Non-pigmented ciliary epithelial cell (primary cell): Measurements from ENCODE around the gene ARID5B.

Source experiments
- DNase-seq: peaks from one replicate; pipeline ENCODE4 v3.0.0-alpha.2; 2010; ENCODE audit warnings: low read depth

Gene ARID5B

GRCh38 chr10:61905837-61906561 is 4.5 kb downstream of the ARID5B start:
- DNase-seq = no peak

GRCh38 chr10:61906562-61906901 is 5.0 kb downstream of the ARID5B start:
- DNase-seq = no peak

DNA sequence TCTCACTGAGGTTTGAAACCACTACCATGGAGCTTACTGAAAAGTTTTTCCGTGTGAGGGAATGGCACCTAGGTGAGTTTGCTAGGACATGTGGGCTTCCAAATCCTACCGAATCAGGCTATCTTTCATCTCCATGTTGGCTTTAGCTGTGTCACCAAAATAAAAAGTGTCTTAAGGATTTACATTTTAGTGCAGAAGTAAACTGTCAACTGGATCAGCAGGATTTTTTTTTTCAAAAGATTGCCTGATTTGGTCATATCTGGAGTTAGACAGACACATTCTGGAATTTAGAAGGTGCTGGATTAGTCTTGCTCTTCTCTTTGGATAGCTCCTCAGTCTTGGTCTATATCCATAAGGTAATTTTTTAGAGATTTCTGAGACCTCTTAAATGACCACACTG is 5.5 kb downstream of the ARID5B start:
- no peak for DNase-seq

DNA sequence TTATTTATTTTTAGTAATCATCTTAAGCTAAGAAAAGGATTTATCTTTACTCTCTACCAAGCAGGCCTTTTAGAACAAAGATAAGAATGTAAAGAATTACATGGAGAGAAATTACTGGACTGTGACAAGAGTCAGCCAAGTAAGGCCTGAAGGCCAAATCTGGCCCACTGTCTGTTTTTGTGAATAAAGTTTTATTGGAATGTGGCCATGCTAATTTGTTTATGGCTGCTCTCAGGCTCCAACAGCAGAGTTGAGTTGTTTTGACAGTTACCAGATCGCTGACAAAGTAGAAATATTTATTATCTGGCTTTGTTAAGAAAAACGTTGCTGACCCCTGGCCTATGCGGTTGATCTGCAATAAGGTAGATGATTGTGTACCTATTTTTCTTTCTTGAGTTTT is 6.1 kb downstream of the ARID5B start:
- DNase-seq = no peak

DNA sequence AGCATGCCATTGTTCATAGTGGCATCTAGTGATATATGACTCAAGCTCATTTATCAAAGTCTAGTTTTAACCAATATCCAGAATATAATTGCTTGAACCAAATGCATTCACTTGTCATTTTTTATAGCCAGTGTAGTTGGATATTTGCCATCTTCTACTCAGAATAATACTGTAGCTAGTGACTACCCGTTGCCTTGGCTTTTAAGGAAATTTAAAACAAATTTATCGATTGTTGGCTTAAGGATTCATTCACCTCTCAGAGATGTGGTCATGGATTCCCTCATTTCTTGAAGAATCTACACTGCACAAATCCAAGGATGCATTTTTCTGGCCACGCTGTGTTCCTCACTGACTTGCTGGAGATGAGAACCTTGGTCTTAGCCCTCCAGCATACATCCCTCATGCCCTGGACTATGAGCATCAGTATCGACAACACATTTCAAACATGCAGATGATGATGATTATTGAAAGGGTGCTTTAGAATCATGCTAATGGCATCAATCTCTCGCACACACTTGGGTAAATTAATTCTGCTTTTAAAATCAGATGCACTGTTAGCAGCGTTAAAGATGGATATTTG is 8.8 kb downstream of the ARID5B start:
- DNase-seq = no peak

DNA sequence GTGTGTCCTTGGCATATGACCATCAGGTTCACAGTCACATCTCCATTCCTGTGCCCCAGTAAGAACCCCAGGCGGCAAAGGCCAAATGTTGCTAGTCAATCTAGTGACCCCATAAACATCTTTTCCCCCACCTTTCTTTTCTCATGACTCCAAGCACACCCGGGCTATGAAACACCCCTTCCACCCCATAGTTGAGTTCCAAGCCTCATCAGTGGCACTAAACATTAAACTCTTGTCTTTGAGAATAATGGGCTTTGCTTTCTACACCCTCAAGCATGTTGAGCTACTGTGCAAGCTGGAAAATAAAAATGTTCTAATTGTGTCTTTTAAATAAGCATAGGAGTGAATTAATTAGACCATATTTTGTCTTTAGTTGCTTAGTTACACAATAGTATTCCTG is 9.4 kb downstream of the ARID5B start:
- DNase-seq = no peak

- no peak for DNase-seq
Observed at GRCh38 chr10:61911425-61911824, 9.9 kb downstream of the ARID5B start.

DNA sequence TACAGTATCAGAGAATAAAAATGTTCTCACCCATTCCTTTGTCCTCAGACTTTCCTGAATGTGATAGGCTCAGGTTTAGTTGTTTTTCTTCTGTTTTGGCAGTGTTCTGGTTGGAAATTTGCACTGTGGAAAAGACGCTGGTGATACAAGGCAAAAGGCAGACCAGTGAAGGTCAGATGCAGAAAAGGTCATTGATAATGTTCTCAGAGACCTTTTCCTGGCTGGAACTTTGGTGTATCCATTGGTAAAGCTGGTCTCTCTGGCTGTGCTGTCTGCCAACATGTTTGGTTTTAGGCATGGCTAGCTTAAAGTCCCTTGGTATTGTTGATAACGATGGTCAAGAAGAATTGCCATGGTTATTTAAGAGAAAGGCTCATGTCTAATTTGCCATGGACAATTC is 11.5 kb downstream of the ARID5B start:
- DNase-seq = no peak

GRCh38 chr10:61918140-61918539 is 16.6 kb downstream of the ARID5B start:
- DNase-seq = no peak

- no peak for DNase-seq
Observed at GRCh38 chr10:61918989-61919388, 17.5 kb downstream of the ARID5B start.

- DNase-seq = no peak
Observed at GRCh38 chr10:61919646-61920215, 18.2 kb downstream of the ARID5B start.

DNA sequence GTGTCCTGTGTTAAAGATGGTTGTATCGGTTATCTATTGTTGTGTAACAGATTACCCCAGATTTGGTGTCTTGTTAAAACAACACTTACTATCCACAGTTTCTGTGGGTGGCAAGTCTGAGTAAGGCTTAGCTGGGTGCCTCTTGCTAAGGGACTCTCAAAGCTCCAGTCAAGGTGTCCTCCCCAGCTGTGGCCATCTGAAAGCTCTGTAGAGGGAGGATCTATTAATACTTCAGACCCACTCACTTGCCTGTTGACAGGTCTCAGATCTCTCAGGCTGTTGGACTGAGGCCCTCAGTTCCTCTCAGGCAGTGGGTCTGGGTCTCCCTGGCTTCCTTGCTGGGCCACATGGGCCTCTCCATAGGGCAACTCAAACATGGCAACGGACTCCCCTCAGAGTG is 19.6 kb downstream of the ARID5B start:
- DNase-seq = no peak

- no peak for DNase-seq
Observed at GRCh38 chr10:61923210-61923949, 21.9 kb downstream of the ARID5B start.

- DNase-seq = no peak
Observed at GRCh38 chr10:61923950-61924274, 22.4 kb downstream of the ARID5B start.

- DNase-seq = no peak
Observed at GRCh38 chr10:61929555-61929954, 28.1 kb downstream of the ARID5B start.

- no peak for DNase-seq
Observed at GRCh38 chr10:61931620-61932332, 30.3 kb downstream of the ARID5B start.

DNA sequence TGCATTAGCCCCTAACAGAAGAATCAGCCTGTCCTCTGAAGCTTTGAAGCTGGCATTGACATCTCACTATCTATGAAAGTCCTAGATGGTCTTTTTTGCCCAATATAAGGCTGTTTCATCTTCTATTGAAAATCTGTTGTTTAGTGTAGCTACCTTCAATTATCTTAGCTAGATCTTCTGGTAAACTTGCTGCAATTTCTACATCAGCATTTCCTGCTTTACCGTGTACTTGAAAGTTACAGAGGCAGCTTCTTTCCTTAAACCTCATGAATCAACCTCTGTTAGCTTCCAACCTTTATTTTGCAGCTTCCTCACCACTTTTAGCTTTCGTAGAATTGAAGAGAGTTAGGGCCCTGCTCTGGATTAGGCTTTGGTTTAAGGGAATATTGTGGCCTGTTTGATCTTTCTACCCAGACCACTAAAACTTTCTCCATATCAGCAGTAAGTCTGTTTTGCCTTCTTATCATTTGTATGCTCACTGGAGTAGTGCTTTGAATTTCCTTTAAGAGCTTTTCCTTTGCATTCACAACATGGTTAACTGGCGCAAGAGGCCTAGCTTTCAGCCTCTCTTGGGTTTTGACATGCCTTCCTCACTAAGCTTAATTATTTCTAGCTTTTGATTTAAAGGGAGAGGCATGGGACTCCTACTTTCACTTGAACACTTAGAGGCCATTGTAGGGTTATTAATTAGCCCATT is 32.5 kb downstream of the ARID5B start:
- DNase-seq = no peak

DNA sequence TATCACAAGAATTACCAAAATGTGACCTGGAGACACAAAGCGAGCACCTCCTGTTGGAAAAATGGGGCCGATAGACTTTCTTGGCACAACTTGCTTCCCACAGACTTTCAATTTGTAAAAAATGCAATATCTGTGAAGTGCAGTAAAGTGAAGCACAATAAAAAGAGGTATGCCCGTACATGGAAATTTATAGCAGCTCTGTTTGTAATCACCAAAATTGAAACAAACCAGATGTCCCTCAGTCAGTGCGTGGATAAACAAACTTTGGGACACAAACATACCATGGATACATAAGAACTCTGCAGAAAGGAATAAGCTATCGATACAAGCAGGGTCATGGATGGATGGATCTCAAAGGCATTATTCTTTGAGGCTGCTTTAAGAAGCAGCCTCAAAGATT is 33.6 kb downstream of the ARID5B start:
- no peak for DNase-seq

- no peak for DNase-seq
Observed at GRCh38 chr10:61936770-61937169, 35.3 kb downstream of the ARID5B start.

DNA sequence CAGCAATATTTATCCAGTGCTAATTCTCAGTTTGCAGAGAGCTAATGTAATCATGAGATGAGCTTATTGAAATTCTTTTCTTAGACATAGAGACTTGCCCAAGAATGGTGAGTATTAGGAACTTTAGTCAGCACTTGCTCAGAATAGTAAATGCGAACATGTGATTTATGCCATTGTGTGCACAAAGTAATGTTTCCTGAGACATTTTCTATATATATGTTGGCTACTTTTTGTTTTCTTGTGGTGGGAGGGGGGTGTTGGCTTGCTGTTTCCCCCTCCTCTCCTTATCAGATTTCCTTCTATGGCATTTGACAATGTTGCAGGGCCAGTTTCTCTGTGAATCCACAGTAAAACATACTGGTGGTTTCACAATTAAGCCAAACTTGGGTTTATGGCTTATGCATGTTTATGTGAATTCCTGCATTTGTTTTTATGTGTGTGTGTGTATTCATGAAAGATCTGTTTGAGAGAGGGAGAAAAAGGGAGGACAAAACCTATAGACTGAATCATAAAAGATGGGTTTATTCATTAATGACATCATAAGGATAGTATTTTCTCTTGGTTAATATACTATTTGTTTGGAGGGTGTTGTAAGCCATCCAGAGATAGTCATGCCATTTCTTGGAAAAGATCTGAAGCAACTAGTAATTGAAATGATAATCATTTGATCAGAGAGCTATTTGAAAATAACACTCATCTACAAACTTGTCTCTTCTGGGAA is 36.3 kb downstream of the ARID5B start:
- no peak for DNase-seq

DNA sequence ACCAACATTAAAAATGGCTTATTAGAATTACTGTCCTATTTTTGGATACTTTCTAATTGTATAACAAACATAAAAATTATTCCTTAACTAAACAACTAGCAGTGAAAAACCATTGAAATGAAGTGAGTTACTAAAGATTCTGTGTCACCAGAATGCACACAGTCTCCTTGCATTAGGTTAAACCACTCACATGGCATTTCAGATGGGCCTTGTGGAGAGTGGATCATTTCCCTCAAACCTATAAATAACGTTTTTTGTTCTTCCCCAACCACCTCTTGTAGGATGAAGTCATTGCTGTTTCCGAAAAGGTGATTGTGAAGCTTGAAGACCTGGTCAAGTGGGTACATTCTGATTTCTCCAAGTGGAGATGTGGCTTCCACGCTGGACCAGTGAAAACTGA is 38.4 kb downstream of the ARID5B start:
- no peak for DNase-seq
